ENCODE measurements around the gene SEMA4C. TPM values are rescaled to one million over a fixed set of nuclear protein-coding genes. Genes with fewer than 3 reads are reported as not detected.
"Not testable (repeated sequence)": the region's sequence is repeated elsewhere in the genome, so short reads cannot be mapped to it uniquely, and the experiment has no call there.

Gene SEMA4C
- total RNA-seq, 1 experiment from 2014 or later: 23.5 TPM

GRCh38 chr2:96898641-96899412, 28.9 kb upstream of the SEMA4C start:
- DNase-seq (ENCODE audit: low read depth): peak; percentile 46

GRCh38 chr2:96898135-96898505, 28.2 kb upstream of the SEMA4C start:
- DNase-seq (ENCODE audit: low read depth): no peak

- no peak for DNase-seq (ENCODE audit: low read depth)
Observed at GRCh38 chr2:96897491-96898134, 27.7 kb upstream of the SEMA4C start.

GRCh38 chr2:96895746-96896651, 26.1 kb upstream of the SEMA4C start:
- no peak for DNase-seq (ENCODE audit: low read depth)

GRCh38 chr2:96895032-96895745, 25.3 kb upstream of the SEMA4C start:
- no peak for DNase-seq (ENCODE audit: low read depth)

GRCh38 chr2:96894151-96894531, 24.3 kb upstream of the SEMA4C start:
- no peak for DNase-seq (ENCODE audit: low read depth)

GRCh38 chr2:96893289-96894150, 23.6 kb upstream of the SEMA4C start:
- no peak for DNase-seq (ENCODE audit: low read depth)

- DNase-seq (ENCODE audit: low read depth): peak; percentile 66
Observed at GRCh38 chr2:96891591-96892333, 21.9 kb upstream of the SEMA4C start.

GRCh38 chr2:96890726-96891385, 21.0 kb upstream of the SEMA4C start:
- DNase-seq (ENCODE audit: low read depth): no peak

GRCh38 chr2:96890252-96890651, 20.4 kb upstream of the SEMA4C start:
- no peak for DNase-seq (ENCODE audit: low read depth)

- DNase-seq (ENCODE audit: low read depth): not testable (repeated sequence)
Observed at GRCh38 chr2:96889502-96889901, 19.6 kb upstream of the SEMA4C start.

- no peak for DNase-seq (ENCODE audit: low read depth)
Observed at GRCh38 chr2:96888072-96889011, 18.5 kb upstream of the SEMA4C start.

GRCh38 chr2:96887493-96888012, 17.7 kb upstream of the SEMA4C start:
- DNase-seq (ENCODE audit: low read depth): no peak

- DNase-seq (ENCODE audit: low read depth): no peak
Observed at GRCh38 chr2:96885432-96886347, 15.8 kb upstream of the SEMA4C start.

GRCh38 chr2:96884299-96885094, 14.6 kb upstream of the SEMA4C start:
- DNase-seq (ENCODE audit: low read depth): no peak

- no peak for DNase-seq (ENCODE audit: low read depth)
Observed at GRCh38 chr2:96883306-96883705, 13.4 kb upstream of the SEMA4C start.

All from Daoy (cell line).